ENCODE data around the gene NPY5R.

NPY5R gene

GRCh38 chr4:163350672-163351071 is 7.0 kb downstream of the NPY5R start:
- TF ChIP-seq CTCF (IDR thresholded peaks at IDR 0.05; ENCODE audit: low read depth, low read length, missing control alignments): no peak
- no peak overlapping the region for H3K4me3 ChIP-seq (replicated peaks; ENCODE audit: low read depth, low read length)
- DNase-seq (ENCODE audit: extremely low read depth, low read depth): no peak

- no peak for TF ChIP-seq CTCF (IDR thresholded peaks at IDR 0.05; ENCODE audit: low read depth, low read length, missing control alignments)
- no peak overlapping the region for H3K4me3 ChIP-seq (replicated peaks; ENCODE audit: low read depth, low read length)
- DNase-seq (ENCODE audit: extremely low read depth, low read depth): no peak
These were observed 9.4 kb downstream of the NPY5R start for GRCh38 chr4:163353054-163353453.

GRCh38 chr4:163356104-163356503 is 12.4 kb downstream of the NPY5R start:
- TF ChIP-seq CTCF (IDR thresholded peaks at IDR 0.05; ENCODE audit: low read depth, low read length, missing control alignments): no peak
- no peak for DNase-seq (ENCODE audit: extremely low read depth, low read depth)
- no peak overlapping the region for H3K4me3 ChIP-seq (replicated peaks; ENCODE audit: low read depth, low read length)

GRCh38 chr4:163367651-163368050 is 24.0 kb downstream of the NPY5R start:
- no peak overlapping the region for H3K4me3 ChIP-seq (replicated peaks; ENCODE audit: low read depth, low read length)
- DNase-seq (ENCODE audit: extremely low read depth, low read depth): no peak
- no peak for TF ChIP-seq CTCF (IDR thresholded peaks at IDR 0.05; ENCODE audit: low read depth, low read length, missing control alignments)

- no peak for DNase-seq (ENCODE audit: extremely low read depth, low read depth)
- H3K4me3 ChIP-seq (replicated peaks; ENCODE audit: low read depth, low read length): no peak overlapping the region
- no peak for TF ChIP-seq CTCF (IDR thresholded peaks at IDR 0.05; ENCODE audit: low read depth, low read length, missing control alignments)
These were observed 28.3 kb downstream of the NPY5R start for GRCh38 chr4:163372029-163372428.

GRCh38 chr4:163378661-163379060 is 35.0 kb downstream of the NPY5R start:
- no peak overlapping the region for H3K4me3 ChIP-seq (replicated peaks; ENCODE audit: low read depth, low read length)
- DNase-seq (ENCODE audit: extremely low read depth, low read depth): no peak
- no peak for TF ChIP-seq CTCF (IDR thresholded peaks at IDR 0.05; ENCODE audit: low read depth, low read length, missing control alignments)

- no peak overlapping the region for H3K4me3 ChIP-seq (replicated peaks; ENCODE audit: low read depth, low read length)
- no peak for TF ChIP-seq CTCF (IDR thresholded peaks at IDR 0.05; ENCODE audit: low read depth, low read length, missing control alignments)
- DNase-seq (ENCODE audit: extremely low read depth, low read depth): no peak
These were observed 37.0 kb downstream of the NPY5R start for GRCh38 chr4:163380703-163381102.
